Measurements from ENCODE around the gene WIPI1.
"Not testable (repeated sequence)": the region's sequence is repeated elsewhere in the genome, so short reads cannot be mapped to it uniquely, and the experiment has no call there.

WIPI1 gene

GRCh38 chr17:68457168-68457538 is at the start of gene WIPI1:
Gene WIPI1 (minus strand): TSS chr17:68457496. CDS start chr17:68457421, 75 bp downstream.
- no peak for FAIRE-seq

- no peak for FAIRE-seq
These were observed 48.7 kb upstream of the WIPI1 start for GRCh38 chr17:68505951-68506350.

GRCh38 chr17:68501074-68501473 is 43.8 kb upstream of the WIPI1 start:
- FAIRE-seq = no peak

- no peak for FAIRE-seq
These were observed 42.3 kb upstream of the WIPI1 start for GRCh38 chr17:68499587-68499986.

GRCh38 chr17:68498479-68499326 is 41.4 kb upstream of the WIPI1 start:
- no peak for FAIRE-seq

- FAIRE-seq = no peak
These were observed 40.6 kb upstream of the WIPI1 start for GRCh38 chr17:68497885-68498319.

- no peak for FAIRE-seq
These were observed 37.8 kb upstream of the WIPI1 start for GRCh38 chr17:68495081-68495480.

GRCh38 chr17:68492394-68493054 is 35.2 kb upstream of the WIPI1 start:
- not testable (repeated sequence) for FAIRE-seq

GRCh38 chr17:68491381-68492231 is 34.3 kb upstream of the WIPI1 start:
- no peak for FAIRE-seq

- no peak for FAIRE-seq
These were observed 32.6 kb upstream of the WIPI1 start for GRCh38 chr17:68489919-68490318.

GRCh38 chr17:68484458-68484857 is 27.2 kb upstream of the WIPI1 start:
- FAIRE-seq = no peak

GRCh38 chr17:68482576-68483041 is 25.3 kb upstream of the WIPI1 start:
- FAIRE-seq = no peak

- FAIRE-seq = no peak
These were observed 23.6 kb upstream of the WIPI1 start for GRCh38 chr17:68480885-68481284.

GRCh38 chr17:68470961-68471360 is 13.7 kb upstream of the WIPI1 start:
- no peak for FAIRE-seq

- no peak for FAIRE-seq
These were observed 11.5 kb upstream of the WIPI1 start for GRCh38 chr17:68468788-68469187.

GRCh38 chr17:68468334-68468733 is 11.0 kb upstream of the WIPI1 start:
- FAIRE-seq = no peak

GRCh38 chr17:68463211-68464019 is 6.1 kb upstream of the WIPI1 start:
- no peak for FAIRE-seq

GRCh38 chr17:68462381-68463210 is 5.3 kb upstream of the WIPI1 start:
- FAIRE-seq = peak; percentile 23

- FAIRE-seq = no peak
These were observed 4.3 kb upstream of the WIPI1 start for GRCh38 chr17:68461589-68461988.

GRCh38 chr17:68461122-68461539 is 3.8 kb upstream of the WIPI1 start:
- FAIRE-seq = no peak

- no peak for FAIRE-seq
These were observed 3.4 kb upstream of the WIPI1 start for GRCh38 chr17:68460715-68461114.
